ENCODE data around the gene TANC1. TPM values are rescaled to one million over a fixed set of nuclear protein-coding genes. Genes with fewer than 3 reads are reported as not detected.

Gene TANC1
- total RNA-seq, 1 donor from 2014 or later: 0.47 TPM

- no peaks in the 10 kb centered on the region for H3K36me3 Mint-ChIP-seq (ENCODE audit: low read depth)
- H3K9me3 Mint-ChIP-seq: no peaks in the 10 kb centered on the region
- H3K27me3 Mint-ChIP-seq (ENCODE audit: insufficient read depth): peaks cover 2% of the 10 kb centered on the region
- H3K4me1 Mint-ChIP-seq (ENCODE audit: low read depth): peaks cover 27% of the 10 kb centered on the region
- H3K27ac Mint-ChIP-seq: no peak overlapping the region
- H3K4me3 Mint-ChIP-seq: no peak overlapping the region
- intact Hi-C loops (cut with micrococcal nuclease): no loop called here
- DNase-seq (ENCODE audit: low spot score): no peak
Observed at GRCh38 chr2:159156834-159157233, 188.4 kb downstream of the TANC1 start.

GRCh38 chr2:159157361-159158209 lies 189.1 kb downstream of the TANC1 start:
- Mint-ChIP-seq H3K4me3 (no peak overlapping the region), H3K9me3 (no peaks in the 10 kb centered on the region), H3K4me1 (ENCODE audit: low read depth) (peaks cover 27% of the 10 kb centered on the region), H3K27ac (no peak overlapping the region), H3K27me3 (ENCODE audit: insufficient read depth) (peaks cover 2% of the 10 kb centered on the region), H3K36me3 (ENCODE audit: low read depth) (no peaks in the 10 kb centered on the region)
- no peak for DNase-seq (ENCODE audit: low spot score)
- intact Hi-C loops (cut with micrococcal nuclease): no loop called here

DNA sequence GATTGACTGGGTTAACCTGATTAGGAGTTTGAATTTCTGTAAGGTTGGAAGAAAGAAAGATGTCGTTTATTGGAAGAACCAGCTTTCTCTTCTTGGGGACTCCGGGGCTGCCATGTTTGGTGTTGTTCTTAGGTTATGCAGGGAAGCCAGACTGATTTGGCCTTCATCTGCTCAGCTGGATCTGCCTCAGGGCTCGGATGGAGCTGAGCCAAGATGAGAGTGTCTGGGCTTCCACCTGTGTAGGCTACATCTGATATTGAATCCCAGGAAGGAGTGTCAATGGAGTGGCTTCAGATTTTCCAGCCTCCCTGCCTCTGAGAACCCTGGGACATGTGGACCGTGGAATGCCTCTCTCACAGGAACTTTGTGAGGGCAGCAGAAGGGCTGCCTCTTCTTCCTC lies 192.0 kb downstream of the TANC1 start:
- H3K27me3 Mint-ChIP-seq (ENCODE audit: insufficient read depth): peaks cover 2% of the 10 kb centered on the region
- DNase-seq (ENCODE audit: low spot score): no peak
- no peaks in the 10 kb centered on the region for H3K9me3 Mint-ChIP-seq
- H3K4me3 Mint-ChIP-seq: no peak overlapping the region
- intact Hi-C loops (cut with micrococcal nuclease): no loop called here
- no peaks in the 10 kb centered on the region for H3K36me3 Mint-ChIP-seq (ENCODE audit: low read depth)
- peaks cover 15% of the 10 kb centered on the region for H3K4me1 Mint-ChIP-seq (ENCODE audit: low read depth)
- no peak overlapping the region for H3K27ac Mint-ChIP-seq

- Mint-ChIP-seq H3K27me3 (ENCODE audit: insufficient read depth) (peaks cover 2% of the 10 kb centered on the region), H3K36me3 (ENCODE audit: low read depth) (no peaks in the 10 kb centered on the region)
- no peak for DNase-seq (ENCODE audit: low spot score)
Observed at GRCh38 chr2:159160954-159161353, 192.5 kb downstream of the TANC1 start.

GRCh38 chr2:159163930-159164329 lies 195.5 kb downstream of the TANC1 start:
- DNase-seq (ENCODE audit: low spot score): no peak
- H3K27me3 Mint-ChIP-seq (ENCODE audit: insufficient read depth): peaks cover 2% of the 10 kb centered on the region
- H3K27ac Mint-ChIP-seq: no peak overlapping the region
- H3K9me3 Mint-ChIP-seq: no peaks in the 10 kb centered on the region
- H3K4me3 Mint-ChIP-seq: no peak overlapping the region
- H3K36me3 Mint-ChIP-seq (ENCODE audit: low read depth): no peaks in the 10 kb centered on the region
- H3K4me1 Mint-ChIP-seq (ENCODE audit: low read depth): peaks cover 8% of the 10 kb centered on the region
- intact Hi-C loops (cut with micrococcal nuclease): no loop called here

More at GRCh38 chr2:159160954-159161353, 192.5 kb downstream of the TANC1 start:
- H3K4me1 Mint-ChIP-seq (ENCODE audit: low read depth): peaks cover 15% of the 10 kb centered on the region
- intact Hi-C loops (cut with micrococcal nuclease): no loop called here
- H3K27ac Mint-ChIP-seq: no peak overlapping the region
- no peak overlapping the region for H3K4me3 Mint-ChIP-seq
- no peaks in the 10 kb centered on the region for H3K9me3 Mint-ChIP-seq

DNA sequence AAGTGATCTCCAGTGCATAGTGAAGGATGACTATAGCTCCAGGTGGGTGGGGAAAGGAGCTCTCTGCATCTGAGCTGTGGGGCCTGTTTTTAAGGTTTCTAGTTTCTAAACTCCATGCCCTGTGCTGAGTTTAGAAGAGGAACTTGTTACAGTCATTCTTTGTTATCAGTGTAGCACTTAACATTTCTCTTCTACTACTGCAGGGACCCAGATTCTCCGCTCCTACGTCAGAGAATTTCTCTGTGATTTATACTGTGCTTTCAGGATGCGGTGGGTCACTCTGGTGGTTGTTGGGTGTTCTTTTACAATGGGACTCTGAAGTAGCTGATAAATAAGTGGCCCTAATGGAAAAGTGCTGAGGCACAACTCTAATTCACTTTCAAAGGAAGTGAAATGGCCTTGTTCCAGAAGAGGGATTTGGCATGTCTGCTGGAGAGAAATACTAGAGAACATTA lies 196.0 kb downstream of the TANC1 start:
- Mint-ChIP-seq H3K36me3 (ENCODE audit: low read depth) (no peaks in the 10 kb centered on the region), H3K9me3 (no peaks in the 10 kb centered on the region), H3K27ac (no peak overlapping the region), H3K4me1 (ENCODE audit: low read depth) (peaks cover 8% of the 10 kb centered on the region), H3K4me3 (no peak overlapping the region), H3K27me3 (ENCODE audit: insufficient read depth) (peaks cover 2% of the 10 kb centered on the region)
- intact Hi-C loops (cut with micrococcal nuclease): no loop called here
- DNase-seq (ENCODE audit: low spot score): no peak

- Mint-ChIP-seq H3K27ac (no peak overlapping the region), H3K4me3 (no peak overlapping the region)
Observed at GRCh38 chr2:159165048-159165447, 196.6 kb downstream of the TANC1 start.

DNA sequence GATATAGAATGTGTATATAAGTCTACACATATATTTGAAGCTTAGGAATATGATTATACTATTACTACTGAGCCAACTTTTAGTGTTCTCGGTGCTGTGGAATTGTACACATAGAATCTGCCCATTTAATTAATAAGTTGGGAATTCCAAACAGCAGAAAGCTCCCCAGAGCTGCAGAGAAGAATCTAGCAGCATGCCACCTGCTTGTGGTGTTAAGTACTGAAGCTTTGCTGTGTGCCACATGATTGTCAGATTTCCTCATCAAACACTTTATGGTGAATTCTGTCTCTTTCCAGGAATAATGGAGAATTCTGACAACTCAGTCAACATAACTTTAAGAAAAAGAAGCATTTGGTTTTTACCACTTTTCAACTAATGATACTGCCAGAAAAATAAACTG lies 200.3 kb downstream of the TANC1 start:
- no peak overlapping the region for H3K4me3 Mint-ChIP-seq
- no peak overlapping the region for H3K27ac Mint-ChIP-seq
- no peaks in the 10 kb centered on the region for H3K36me3 Mint-ChIP-seq (ENCODE audit: low read depth)
- DNase-seq (ENCODE audit: low spot score): no peak
- no peaks in the 10 kb centered on the region for H3K4me1 Mint-ChIP-seq (ENCODE audit: low read depth)
- intact Hi-C loops (cut with micrococcal nuclease): no loop called here
- H3K27me3 Mint-ChIP-seq (ENCODE audit: insufficient read depth): peaks cover 2% of the 10 kb centered on the region
- no peaks in the 10 kb centered on the region for H3K9me3 Mint-ChIP-seq

More at GRCh38 chr2:159165048-159165447, 196.6 kb downstream of the TANC1 start:
- peaks cover 2% of the 10 kb centered on the region for H3K27me3 Mint-ChIP-seq (ENCODE audit: insufficient read depth)
- peaks cover 8% of the 10 kb centered on the region for H3K4me1 Mint-ChIP-seq (ENCODE audit: low read depth)
- H3K9me3 Mint-ChIP-seq: no peaks in the 10 kb centered on the region
- no peaks in the 10 kb centered on the region for H3K36me3 Mint-ChIP-seq (ENCODE audit: low read depth)
- intact Hi-C loops (cut with micrococcal nuclease): no loop called here
- DNase-seq (ENCODE audit: low spot score): no peak

GRCh38 chr2:159169187-159169586 lies 200.7 kb downstream of the TANC1 start:
- no peak overlapping the region for H3K4me3 Mint-ChIP-seq
- no peaks in the 10 kb centered on the region for H3K36me3 Mint-ChIP-seq (ENCODE audit: low read depth)
- H3K27ac Mint-ChIP-seq: no peak overlapping the region
- no peaks in the 10 kb centered on the region for H3K4me1 Mint-ChIP-seq (ENCODE audit: low read depth)
- DNase-seq (ENCODE audit: low spot score): no peak
- intact Hi-C loops (cut with micrococcal nuclease): no loop called here
- H3K27me3 Mint-ChIP-seq (ENCODE audit: insufficient read depth): peaks cover 2% of the 10 kb centered on the region
- H3K9me3 Mint-ChIP-seq: no peaks in the 10 kb centered on the region

DNA sequence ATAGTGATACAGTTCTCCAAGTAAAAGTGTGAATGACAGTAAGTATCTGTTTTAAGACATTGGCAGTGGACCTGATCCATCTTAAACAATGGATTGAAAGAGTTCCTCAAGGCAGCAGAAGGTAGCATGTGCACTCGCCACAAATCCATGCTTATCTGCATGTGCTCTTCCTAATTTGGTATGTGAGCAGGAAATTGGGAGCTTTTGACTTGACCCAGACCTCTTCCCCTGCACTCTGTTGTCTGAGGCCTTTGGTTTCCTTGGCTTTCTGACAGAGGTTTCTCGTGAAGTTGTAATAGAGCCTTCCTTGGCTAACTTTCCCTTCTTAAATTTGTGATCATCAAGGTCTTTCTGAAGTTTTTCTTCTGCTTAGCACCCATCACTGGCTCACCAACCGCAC lies 204.0 kb downstream of the TANC1 start:
- no peaks in the 10 kb centered on the region for H3K9me3 Mint-ChIP-seq
- no peak for DNase-seq (ENCODE audit: low spot score)
- H3K4me3 Mint-ChIP-seq: no peak overlapping the region
- no peaks in the 10 kb centered on the region for H3K36me3 Mint-ChIP-seq (ENCODE audit: low read depth)
- intact Hi-C loops (cut with micrococcal nuclease): no loop called here
- H3K27me3 Mint-ChIP-seq (ENCODE audit: insufficient read depth): peaks cover 2% of the 10 kb centered on the region
- H3K27ac Mint-ChIP-seq: no peak overlapping the region
- H3K4me1 Mint-ChIP-seq (ENCODE audit: low read depth): no peaks in the 10 kb centered on the region

DNA sequence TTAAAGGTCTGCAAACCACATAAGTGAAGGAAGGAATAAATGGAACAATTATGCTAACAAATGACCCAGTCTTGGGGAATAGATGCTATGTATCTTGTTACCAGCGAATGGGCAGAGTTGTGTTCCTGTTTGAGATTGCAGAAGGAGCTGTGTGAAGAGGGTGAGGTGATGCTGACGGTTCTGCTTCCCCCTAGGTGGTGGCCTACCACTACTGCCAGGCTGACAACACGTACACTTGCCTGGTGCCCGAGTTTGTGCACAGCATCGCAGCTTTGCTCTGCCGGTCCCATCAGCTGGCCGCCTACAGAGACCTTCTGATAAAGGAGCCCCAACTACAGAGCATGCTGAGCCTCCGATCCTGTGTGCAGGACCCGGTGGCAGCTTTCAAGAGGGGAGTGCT lies 206.3 kb downstream of the TANC1 start:
- no peak overlapping the region for H3K27ac Mint-ChIP-seq
- no peaks in the 10 kb centered on the region for H3K36me3 Mint-ChIP-seq (ENCODE audit: low read depth)
- H3K9me3 Mint-ChIP-seq: no peaks in the 10 kb centered on the region
- DNase-seq (ENCODE audit: low spot score): no peak
- H3K4me1 Mint-ChIP-seq (ENCODE audit: low read depth): no peaks in the 10 kb centered on the region
- H3K27me3 Mint-ChIP-seq (ENCODE audit: insufficient read depth): peaks cover 2% of the 10 kb centered on the region
- intact Hi-C loops (cut with micrococcal nuclease): no loop called here
- no peak overlapping the region for H3K4me3 Mint-ChIP-seq

DNA sequence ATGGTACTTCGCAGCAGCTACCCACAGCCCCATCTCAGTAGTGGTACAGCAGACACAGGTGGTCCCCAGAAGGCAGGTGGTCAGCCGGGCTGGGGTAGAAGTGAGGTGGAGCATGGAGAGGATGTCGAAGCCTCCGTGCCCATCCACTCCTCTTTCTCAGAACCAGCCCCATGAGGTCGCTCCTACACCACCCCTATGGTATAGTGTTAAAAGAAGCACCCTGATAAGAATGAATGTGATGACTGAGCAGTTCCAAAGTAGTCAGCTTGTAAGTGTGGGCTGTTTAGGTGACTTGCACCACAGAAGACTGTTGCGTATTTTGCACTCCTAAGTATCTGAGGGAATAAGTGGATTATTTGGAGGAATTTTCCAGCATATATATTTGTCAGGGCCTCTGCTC lies 206.7 kb downstream of the TANC1 start:
- Mint-ChIP-seq H3K27me3 (ENCODE audit: insufficient read depth) (peaks cover 2% of the 10 kb centered on the region), H3K27ac (no peak overlapping the region), H3K4me1 (ENCODE audit: low read depth) (no peaks in the 10 kb centered on the region), H3K4me3 (no peak overlapping the region), H3K36me3 (ENCODE audit: low read depth) (no peaks in the 10 kb centered on the region), H3K9me3 (no peaks in the 10 kb centered on the region)
- intact Hi-C loops (cut with micrococcal nuclease): no loop called here
- DNase-seq (ENCODE audit: low spot score): no peak

- H3K27ac Mint-ChIP-seq: no peak overlapping the region
- H3K27me3 Mint-ChIP-seq (ENCODE audit: insufficient read depth): peaks cover 2% of the 10 kb centered on the region
- no peaks in the 10 kb centered on the region for H3K36me3 Mint-ChIP-seq (ENCODE audit: low read depth)
- intact Hi-C loops (cut with micrococcal nuclease): no loop called here
- H3K9me3 Mint-ChIP-seq: no peaks in the 10 kb centered on the region
- no peaks in the 10 kb centered on the region for H3K4me1 Mint-ChIP-seq (ENCODE audit: low read depth)
- no peak overlapping the region for H3K4me3 Mint-ChIP-seq
- DNase-seq (ENCODE audit: low spot score): no peak
Observed at GRCh38 chr2:159175927-159176326, 207.5 kb downstream of the TANC1 start.
